Panc1 (cell line): ENCODE data around the gene SLC25A39.

Source experiments
- SIN3A ChIP-seq: IDR thresholded peaks from 2 replicates; pipeline ENCODE4 v1.6.1; 2012; ENCODE audit warnings: low read depth, mild to moderate bottlenecking, low read length, moderate library complexity, borderline replicate concordance; ENCODE audit not compliant: insufficient read depth
- TCF7L2 ChIP-seq: IDR thresholded peaks from 2 replicates; pipeline ENCODE4 v1.6.1; 2011; ENCODE audit warnings: mild to moderate bottlenecking, low read depth, low read length, inconsistent platforms
- TF ChIP-seq, protein P1 (sequence below): fragments of 450-650 bp; IDR thresholded peaks from 2 replicates; pipeline ENCODE4 v1.5.1; 2017; ENCODE audit warnings: mild to moderate bottlenecking

DNA sequence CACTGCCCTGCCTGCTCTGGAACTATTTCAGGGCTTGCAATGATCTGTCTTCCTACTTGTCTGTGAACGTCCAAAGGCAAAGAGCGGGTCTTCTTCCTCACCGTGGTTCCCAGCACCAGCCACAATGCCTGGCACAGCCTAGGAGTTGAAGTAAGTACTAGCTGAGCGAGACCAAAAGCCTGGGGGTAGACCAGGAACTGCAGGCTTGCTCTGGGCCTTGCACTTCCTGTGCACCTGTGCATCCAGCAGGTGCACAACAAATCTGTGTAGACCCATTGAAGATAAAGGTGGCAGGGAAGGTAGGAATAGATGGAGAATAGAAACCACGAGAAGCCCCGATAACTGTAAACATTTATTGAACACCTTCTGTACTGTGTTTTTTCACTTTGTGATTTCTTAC is 34.4 kb upstream of the SLC25A39 start:
- TF ChIP-seq, protein P1, sequence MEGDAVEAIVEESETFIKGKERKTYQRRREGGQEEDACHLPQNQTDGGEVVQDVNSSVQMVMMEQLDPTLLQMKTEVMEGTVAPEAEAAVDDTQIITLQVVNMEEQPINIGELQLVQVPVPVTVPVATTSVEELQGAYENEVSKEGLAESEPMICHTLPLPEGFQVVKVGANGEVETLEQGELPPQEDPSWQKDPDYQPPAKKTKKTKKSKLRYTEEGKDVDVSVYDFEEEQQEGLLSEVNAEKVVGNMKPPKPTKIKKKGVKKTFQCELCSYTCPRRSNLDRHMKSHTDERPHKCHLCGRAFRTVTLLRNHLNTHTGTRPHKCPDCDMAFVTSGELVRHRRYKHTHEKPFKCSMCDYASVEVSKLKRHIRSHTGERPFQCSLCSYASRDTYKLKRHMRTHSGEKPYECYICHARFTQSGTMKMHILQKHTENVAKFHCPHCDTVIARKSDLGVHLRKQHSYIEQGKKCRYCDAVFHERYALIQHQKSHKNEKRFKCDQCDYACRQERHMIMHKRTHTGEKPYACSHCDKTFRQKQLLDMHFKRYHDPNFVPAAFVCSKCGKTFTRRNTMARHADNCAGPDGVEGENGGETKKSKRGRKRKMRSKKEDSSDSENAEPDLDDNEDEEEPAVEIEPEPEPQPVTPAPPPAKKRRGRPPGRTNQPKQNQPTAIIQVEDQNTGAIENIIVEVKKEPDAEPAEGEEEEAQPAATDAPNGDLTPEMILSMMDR = no peak
- TF ChIP-seq TCF7L2 (no peak), SIN3A (no peak)
